Measurements from ENCODE around the gene SYNE4. TPM values are rescaled to one million over a fixed set of nuclear protein-coding genes. Genes with fewer than 3 reads are reported as not detected.

SYNE4 gene
- total and polyA plus RNA-seq, 9 of the 15 experiments (the other 6 are each of a cell fraction or from before 2014, with no cell fraction given), result 0.03 to 0.65 (median 0.29) TPM

- Histone ChIP-seq H3K9ac (ENCODE audit: insufficient read depth in 1 of 2, low read depth in 2 of 2, low read length in 2 of 2) (peak overlapping the region in 1 of 2 experiments; percentile 91; a peak in 1 of 4 replicates), H3K27me3 (ENCODE audit: control insufficient read depth in 2 of 2, insufficient read depth in 2 of 2, low read length in 2 of 2) (no peaks in the 10 kb centered on the region), H3K9me1 (ENCODE audit: control insufficient read depth, insufficient read depth, low read length) (peaks cover 3% of the 10 kb centered on the region), H4K20me1 (replicated peaks; ENCODE audit: control insufficient read depth, insufficient read depth, low read length) (peaks cover 4% of the 10 kb centered on the region; the same call in 1 of the 2 replicates), H2AFZ (ENCODE audit: low read depth, low read length) (no peak overlapping the region), H3K4me3 (no peak overlapping the region), H3K4me2 (ENCODE audit: insufficient read depth, low read length) (peak overlapping the region; percentile 83; the same call in 1 of the 2 replicates), H3K9me3 (replicated peaks; ENCODE audit: control insufficient read depth, insufficient read depth, low read depth, low read length) (no peaks in the 10 kb centered on the region), H3K4me1 (replicated peaks in 1 of 2; ENCODE audit: control insufficient read depth in 2 of 2, insufficient read depth in 2 of 2, low read length in 2 of 2) (peaks cover 9 to 29% of the 10 kb centered on the region in 2 experiments; a peak in 4 of 5 replicates), H3K27ac (ENCODE audit: extremely low read depth, low read depth, low read length) (no peak overlapping the region), H3K79me2 (ENCODE audit: control insufficient read depth, insufficient read depth, low read length) (peaks cover 28% of the 10 kb centered on the region), H3K36me3 (ENCODE audit: control insufficient read depth, insufficient read depth, low read length) (peaks cover 25% of the 10 kb centered on the region; the same call in 2 of the 3 replicates)
- in situ Hi-C loops (cut with MboI) (no loop called here), intact Hi-C loops (cut with micrococcal nuclease) (loop anchor here (5.0 to 10.0 kb wide), 2 partner anchors 56 to 118 kb away; partner anchors contain the start of genes OVOL3, POLR2I, TBCB and THAP8)
- BruUV-seq (replicated peaks), result no TSS peak
- ChIA-PET POLR2A (no interaction called here), CTCF (ENCODE audit: low intra/inter-chr PET ratio) (no interaction called here)
- DNase-seq (ENCODE audit: extremely low read depth in 1 of 4, low spot score in 3 of 4), result no peak
- FAIRE-seq, result no peak
- 79% methylated on average over 8 of the region's 8 CpGs for WGBS (ENCODE audit: insufficient coverage, low coverage, missing lambda C conversion rate)
- ATAC-seq, result no peak
- TF ChIP-seq ZNF239 (CRISPR knock-in tag; IDR thresholded peaks at IDR 0.05) (no peak), HNRNPH1 (optimal IDR thresholded peaks at IDR 0.05; ENCODE audit: low read depth, low read length) (no peak), SNAPC5 (CRISPR knock-in tag; IDR thresholded peaks at IDR 0.05) (no peak), HINFP (tag; conservative IDR thresholded peaks at IDR 0.05; ENCODE audit: low read depth) (no peak), E2F6 (IDR thresholded peaks at IDR 0.05; ENCODE audit: borderline replicate concordance in 1 of 2, extremely low read depth in 1 of 2, insufficient read depth in 1 of 2, insufficient read length in 1 of 2, low read depth in 1 of 2, low read length in 1 of 2, poor library complexity in 1 of 2, severe bottlenecking in 1 of 2) (no peak), E2F1 (CRISPR knock-in tag; IDR thresholded peaks at IDR 0.05) (no peak), RAD21 (CRISPR knock-in tag; conservative IDR thresholded peaks at IDR 0.05 in 1 of 2, IDR thresholded peaks at IDR 0.05 in 1 of 2) (no peak), ZNF764 (CRISPR knock-in tag; IDR thresholded peaks at IDR 0.05; ENCODE audit: low read depth) (no peak), ZNF395 (CRISPR knock-in tag; IDR thresholded peaks at IDR 0.05) (no peak), NFIC (IDR thresholded peaks at IDR 0.05) (no peak), CEBPB (tag; IDR thresholded peaks at IDR 0.05) (no peak), ZNF217 (CRISPR knock-in tag; IDR thresholded peaks at IDR 0.05) (no peak), TEAD1 (CRISPR knock-in tag; IDR thresholded peaks at IDR 0.05) (no peak), MTA3 (IDR thresholded peaks at IDR 0.05; ENCODE audit: borderline replicate concordance) (no peak), ZNF655 (CRISPR knock-in tag; IDR thresholded peaks at IDR 0.05) (no peak)
These were observed 11.8 kb downstream of the SYNE4 start for GRCh38 chr19:35996777-35997176.

Data from K562 (cell line).